GM12875 (cell line): ENCODE data around the gene SMG6.

Experiments
- H3K4me3 ChIP-seq: one replicate; pipeline ENCODE4 v1.5.1; 2011; ENCODE audit warnings: low read depth, low read length, control low read depth
- CTCF ChIP-seq: IDR thresholded peaks from 2 replicates; pipeline ENCODE4 v1.5.1; 2011; ENCODE audit warnings: low read depth, mild to moderate bottlenecking, control low read depth, inconsistent platforms, low read length, moderate library complexity, borderline replicate concordance; ENCODE audit not compliant: insufficient read depth

The SMG6 gene

DNA sequence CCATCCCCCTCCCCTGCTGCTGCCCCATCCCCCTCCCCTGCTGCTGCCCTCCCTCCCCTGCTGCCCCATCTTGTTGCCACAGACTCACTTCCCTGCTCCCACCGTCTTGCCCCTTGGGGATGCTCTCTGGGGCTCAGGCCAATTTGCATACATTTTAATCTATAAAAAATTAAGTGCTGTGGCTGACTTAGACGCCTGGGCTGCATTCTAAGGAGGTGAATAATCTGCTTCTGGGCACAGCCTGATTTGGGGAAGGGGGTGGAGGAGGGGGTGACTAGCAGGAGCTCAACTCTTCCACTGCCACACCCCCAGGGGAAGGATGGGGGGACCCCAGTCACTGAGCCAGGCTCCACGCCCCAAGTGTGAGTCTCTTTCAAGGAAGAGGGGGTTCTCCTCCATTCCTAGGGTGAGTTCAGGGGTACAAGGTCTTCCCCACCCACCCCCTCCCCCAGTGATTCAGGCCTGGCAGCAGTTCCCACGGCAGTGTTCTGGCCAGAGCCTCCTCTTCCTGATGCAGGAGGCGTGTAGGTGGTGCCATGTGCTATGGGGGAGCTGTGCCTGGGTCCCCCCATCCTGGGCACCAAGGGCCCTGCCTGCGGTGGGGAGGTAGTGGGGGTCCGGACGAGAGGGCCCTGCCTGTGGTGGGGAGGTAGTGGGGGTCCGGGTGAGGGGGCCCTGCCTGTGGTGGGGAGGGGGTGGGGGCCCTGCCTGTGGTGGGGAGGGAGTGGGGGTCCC, 268.6 kb downstream of the SMG6 start:
- TF ChIP-seq CTCF, result no peak
- H3K4me3 ChIP-seq, result no peak overlapping the region

DNA sequence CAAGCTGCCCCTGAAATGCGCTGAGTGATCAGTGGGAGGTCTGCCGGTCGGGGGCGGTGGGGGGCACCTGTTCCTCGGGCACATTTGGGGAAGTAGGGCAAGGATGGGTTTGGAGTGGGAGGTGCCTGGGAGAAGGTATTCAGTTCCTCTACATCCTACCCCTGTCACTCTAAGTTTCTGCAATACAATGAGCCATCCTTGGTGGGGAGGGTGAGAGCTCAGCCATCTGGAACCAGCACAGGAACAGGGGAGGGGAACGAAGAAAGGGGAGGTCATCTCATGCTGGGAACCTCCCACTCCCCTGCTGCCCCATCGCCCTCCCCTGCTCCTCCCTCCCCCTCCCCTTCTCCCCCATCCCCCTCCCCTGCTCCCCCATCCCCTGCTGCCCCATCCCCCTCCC, 269.4 kb downstream of the SMG6 start:
- TF ChIP-seq CTCF, result no peak
- H3K4me3 ChIP-seq, result no peak overlapping the region

DNA sequence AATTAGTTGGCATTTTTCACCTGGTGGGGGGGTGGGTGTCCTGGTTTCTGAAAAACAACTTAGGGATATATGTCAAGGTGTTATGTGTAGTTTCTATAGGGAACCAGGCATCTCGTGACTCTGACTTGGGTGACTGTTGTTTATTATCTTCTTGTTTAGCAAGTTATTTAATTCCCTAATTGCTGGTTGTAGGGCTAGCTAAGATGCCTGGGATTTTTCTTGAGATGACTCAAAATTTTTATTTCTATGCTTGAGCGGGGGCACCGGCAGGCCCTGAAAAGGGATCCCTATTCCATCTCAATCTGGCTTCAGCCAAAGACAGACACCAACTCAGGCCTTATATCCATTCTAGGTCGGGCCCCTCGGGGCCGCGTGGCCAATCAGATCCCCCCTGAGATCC, 270.4 kb downstream of the SMG6 start:
- TF ChIP-seq CTCF, result no peak
- H3K4me3 ChIP-seq, result no peak overlapping the region

DNA sequence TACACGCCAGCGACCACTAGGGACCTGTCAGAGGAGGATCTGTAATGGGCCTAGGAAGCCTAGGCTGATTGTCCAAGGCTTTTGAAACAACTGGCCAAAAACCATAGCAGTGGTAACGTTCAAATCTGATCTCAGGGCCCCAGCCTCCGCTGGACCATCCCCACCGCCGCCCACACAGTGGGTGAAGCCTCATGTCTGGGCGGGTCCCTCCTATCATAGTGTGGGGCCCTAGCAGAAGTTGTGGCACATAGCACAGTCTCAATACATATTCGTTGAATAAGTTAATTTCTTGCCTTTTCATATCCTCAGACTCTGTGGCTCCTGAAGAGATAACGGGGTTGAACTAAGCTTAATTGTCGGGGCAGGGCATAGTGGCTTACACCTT, 272.8 kb downstream of the SMG6 start:
- peak overlapping the region; percentile 100 for H3K4me3 ChIP-seq
- TF ChIP-seq CTCF, result peak; percentile 65

DNA sequence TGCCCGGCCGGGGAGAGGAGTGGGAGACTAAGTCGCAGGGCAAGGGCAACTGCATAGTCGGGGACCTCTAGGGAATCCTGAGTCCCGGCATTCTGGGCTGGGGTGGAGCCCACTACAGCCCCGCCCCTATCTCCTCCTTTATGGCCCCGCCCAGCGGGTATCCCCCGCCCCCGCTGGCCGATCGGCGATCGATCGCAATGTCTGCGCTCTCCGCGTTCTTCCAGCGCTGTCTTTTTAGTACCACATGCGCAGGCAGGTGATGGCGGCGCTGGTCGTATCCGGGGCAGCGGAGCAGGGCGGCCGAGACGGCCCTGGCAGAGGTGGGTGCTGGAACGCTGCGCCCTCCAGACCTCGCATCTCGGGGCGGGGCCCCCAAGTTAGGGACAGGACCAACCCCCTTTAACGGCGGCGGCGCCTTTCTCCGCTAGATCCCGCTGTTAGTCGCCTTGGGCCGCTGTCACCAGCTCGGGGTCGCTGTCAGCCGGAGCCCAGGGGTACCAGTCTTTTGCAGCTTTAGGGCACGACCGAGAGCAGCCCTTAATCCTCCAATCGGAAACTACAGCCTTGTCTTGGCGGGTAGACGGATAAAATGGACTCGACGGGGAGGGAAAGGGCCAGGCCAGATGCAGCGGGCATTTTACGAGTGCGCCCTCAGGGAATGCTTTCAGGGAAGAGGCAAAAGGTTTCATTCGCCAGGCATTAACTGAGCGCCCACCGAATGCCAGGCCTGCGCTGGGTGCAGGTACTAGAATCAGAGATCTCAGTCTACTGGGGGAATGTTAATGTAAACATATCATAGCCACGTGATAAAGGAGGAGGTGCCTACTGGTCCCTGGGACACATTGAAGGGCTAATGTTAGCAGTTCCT, 273.4 kb downstream of the SMG6 start, which contains the start of gene DPH1:
DPH1 (plus strand) TSS at position 243 of the 868 bp plus-strand sequence; CDS start at position 260, 17 bp downstream.
- no peak for TF ChIP-seq CTCF
- H3K4me3 ChIP-seq, result peak within 1 kb of the TSS; percentile 100

DNA sequence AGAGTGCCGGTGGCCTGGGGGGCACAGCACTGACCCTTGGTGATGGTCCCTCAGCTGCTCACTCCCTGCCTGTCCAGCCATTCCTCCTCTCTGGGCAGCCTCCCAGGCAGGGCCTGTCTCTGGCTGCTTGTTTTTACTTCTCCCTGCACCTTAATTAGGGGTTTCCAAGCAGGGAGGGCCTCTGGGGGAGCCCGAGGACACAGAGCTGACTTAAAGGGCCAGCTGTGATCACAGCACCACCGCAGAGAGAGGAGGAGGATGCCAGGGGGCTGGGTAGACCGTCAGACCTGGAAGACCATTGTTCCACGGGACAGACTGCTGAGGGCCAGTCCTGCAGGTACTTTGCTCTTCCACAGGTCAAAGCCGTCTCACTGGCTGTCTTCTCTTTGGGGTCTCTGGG, 274.8 kb downstream of the SMG6 start:
- H3K4me3 ChIP-seq, result no peak overlapping the region
- 0 out of 2 replicates have a peak, but pooled peaks have one; percentile 13 for TF ChIP-seq CTCF
